CD8-positive, alpha-beta memory T cell (primary cell): Measurements from ENCODE around the gene ESRP2. TPM values are rescaled to one million over a fixed set of nuclear protein-coding genes. Genes with fewer than 3 reads are reported as not detected.

Source experiments
- CTCF ChIA-PET: fragments of 350-600 bp; sonication (Branson Sonifier 250); formaldehyde crosslinking; loops from one replicate; lab custom pipeline; 2021; ENCODE audit warnings: antibody characterized with exemption; lab: Charles Lee
- POLR2A ChIA-PET: fragments of 350-600 bp; sonication (Branson Sonifier 250); formaldehyde crosslinking; loops from one replicate; lab custom pipeline; 2021; ENCODE audit warnings: antibody characterized with exemption; lab: Charles Lee
- DNase-seq, 5 donors: peaks; one replicate each; pipeline versions ENCODE4 v3.0.0 to v3.0.0-alpha.2; 2020 to 2022; ENCODE audit warnings: mixed read lengths in 1 of 5
- H3K27ac ChIP-seq: one replicate; pipeline ENCODE4 v1.7.0; 2013; ENCODE audit warnings: low read depth, mild to moderate bottlenecking, low read length, moderate library complexity
- H3K27me3 ChIP-seq: 2 replicates; pipeline ENCODE4 v1.7.0; 2013; ENCODE audit warnings: low read length, mild to moderate bottlenecking; ENCODE audit not compliant: insufficient read depth, poor library complexity, severe bottlenecking
- H3K36me3 ChIP-seq: 2 replicates; pipeline ENCODE4 v1.7.0; 2013; ENCODE audit warnings: mild to moderate bottlenecking, low read length, moderate library complexity; ENCODE audit not compliant: insufficient read depth
- H3K4me1 ChIP-seq: 2 replicates; pipeline ENCODE4 v1.7.0; 2013; ENCODE audit warnings: mild to moderate bottlenecking, low read length, moderate library complexity; ENCODE audit not compliant: insufficient read depth
- H3K4me3 ChIP-seq: 2 replicates; pipeline ENCODE4 v1.7.0; 2013; ENCODE audit warnings: mild to moderate bottlenecking, low read length
- H3K9me3 ChIP-seq: 2 replicates; pipeline ENCODE4 v1.7.0; 2013; ENCODE audit warnings: mild to moderate bottlenecking, low read length
- H3K27ac Mint-ChIP-seq, 8 donors: one replicate each; pipeline ENCODE4 v1.8.0; 2020 to 2021; ENCODE audit warnings: mixed read lengths in 8 of 8, mild to moderate bottlenecking in 6 of 8, inconsistent platforms in 3 of 8, moderate library complexity in 3 of 8
- H3K27me3 Mint-ChIP-seq, 2 donors: one replicate each; pipeline ENCODE4 v1.8.0; 2020 to 2021; ENCODE audit warnings: mixed read lengths in 2 of 2, mild to moderate bottlenecking in 1 of 2, moderate library complexity in 1 of 2
- H3K36me3 Mint-ChIP-seq, 3 donors: one replicate each; pipeline ENCODE4 v1.8.0; 2020 to 2021; ENCODE audit warnings: mixed read lengths in 3 of 3, inconsistent platforms in 1 of 3, mild to moderate bottlenecking in 1 of 3
- H3K4me1 Mint-ChIP-seq, 3 donors: one replicate each; pipeline ENCODE4 v1.8.0; 2020 to 2021; ENCODE audit warnings: mixed read lengths in 3 of 3, inconsistent platforms in 1 of 3, mild to moderate bottlenecking in 1 of 3
- H3K4me3 Mint-ChIP-seq, 7 donors: one replicate each; pipeline ENCODE4 v1.8.0; 2020 to 2021; ENCODE audit warnings: mixed read lengths in 7 of 7, mild to moderate bottlenecking in 6 of 7, moderate library complexity in 4 of 7, inconsistent platforms in 2 of 7
- H3K9me3 Mint-ChIP-seq, 5 donors: one replicate each; pipeline ENCODE4 v1.8.0; 2020 to 2022; ENCODE audit warnings: mixed read lengths in 5 of 5, mild to moderate bottlenecking in 3 of 5, moderate library complexity in 2 of 5, inconsistent platforms in 1 of 5
- polyA plus RNA-seq: library from polyadenylated mRNA; unstranded; fragments of 300-500 nt; fragmentation: Illumina TruSeq; gene quantifications from one replicate; pipeline ENCODE4 v1.2.3, GENCODE V29; 2021
- total RNA-seq, 2 experiments: library from RNA; stranded (reverse); gene quantifications; one replicate each; pipeline ENCODE4 v1.2.3, GENCODE V29; 2021

The ESRP2 gene
- total and polyA plus RNA-seq, 3 experiments from 2014 or later: 0.11 to 0.32 (median 0.27) TPM

DNA sequence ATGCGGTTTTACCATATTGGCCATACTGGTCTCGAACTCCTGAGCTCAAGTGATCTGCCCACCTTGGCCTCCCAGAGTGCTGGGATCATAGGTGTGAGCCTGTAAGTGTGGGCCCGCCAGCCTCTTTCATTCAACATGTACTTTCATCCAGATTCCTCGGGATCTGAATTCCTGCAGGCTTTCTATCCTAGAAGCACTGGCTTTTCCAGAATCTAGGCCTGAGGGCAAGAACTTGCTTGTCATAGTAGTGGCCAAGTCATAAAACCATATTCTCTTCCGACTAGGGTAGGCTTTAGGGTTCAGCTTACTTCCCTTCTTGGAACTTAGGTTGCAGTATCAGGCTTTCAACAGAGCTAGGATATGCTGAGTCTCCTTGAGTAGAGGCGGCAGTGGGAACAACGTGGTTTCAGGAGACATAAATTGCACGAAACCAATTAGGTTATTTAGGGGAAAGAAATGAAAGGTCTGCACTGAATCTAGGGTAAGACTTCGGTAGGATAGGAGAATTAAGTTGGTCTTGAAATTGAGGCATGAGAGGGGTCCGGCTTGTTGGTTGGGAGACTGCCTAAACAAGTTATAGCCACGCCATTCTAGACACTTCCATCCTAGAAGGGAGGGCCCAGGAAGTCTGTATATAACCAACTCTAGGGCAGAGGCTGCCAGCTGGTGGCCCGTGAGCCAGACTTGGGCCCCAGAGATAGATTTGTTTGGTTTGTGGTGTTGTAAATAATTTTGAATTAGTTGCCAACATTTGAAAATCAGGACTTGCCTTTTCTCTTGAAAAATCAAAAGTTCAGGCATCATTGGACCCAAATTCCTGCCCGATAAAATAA lies 44.0 kb upstream of the ESRP2 start:
- Histone ChIP-seq H3K36me3 (peaks cover 12% of the 10 kb centered on the region), H3K27me3 (no peaks in the 10 kb centered on the region), H3K27ac (no peak overlapping the region), H3K4me3 (no peak overlapping the region), H3K9me3 (no peaks in the 10 kb centered on the region), H3K4me1 (peaks cover 80% of the 10 kb centered on the region)
- Mint-ChIP-seq H3K4me1 (peaks cover 63 to 75% (median 72%) of the 10 kb centered on the region in 3 donors), H3K9me3 (no peaks in the 10 kb centered on the region), H3K27ac (peak overlapping the region; percentile 73 to 93 (median 84)), H3K27me3 (no peaks in the 10 kb centered on the region), H3K36me3 (peaks cover 0 to 53% (median 28%) of the 10 kb centered on the region in 3 donors), H3K4me3 (peak overlapping the region in 3 of 7 donors; percentile 19 to 73 (median 50))
- ChIA-PET POLR2A (interaction anchor here (0.6 to 1.0 kb wide), 2 partner anchors 15 to 40 kb away, joined by 3 to 4 read pairs; partner anchors contain the start of gene SLC7A6), CTCF (interaction anchor here (0.9 to 22.1 kb wide), 2 partner anchors 18 to 47 kb away, joined by 6 to 319 read pairs; partner anchors contain the start of gene SLC7A6)
- DNase-seq: no peak

DNA sequence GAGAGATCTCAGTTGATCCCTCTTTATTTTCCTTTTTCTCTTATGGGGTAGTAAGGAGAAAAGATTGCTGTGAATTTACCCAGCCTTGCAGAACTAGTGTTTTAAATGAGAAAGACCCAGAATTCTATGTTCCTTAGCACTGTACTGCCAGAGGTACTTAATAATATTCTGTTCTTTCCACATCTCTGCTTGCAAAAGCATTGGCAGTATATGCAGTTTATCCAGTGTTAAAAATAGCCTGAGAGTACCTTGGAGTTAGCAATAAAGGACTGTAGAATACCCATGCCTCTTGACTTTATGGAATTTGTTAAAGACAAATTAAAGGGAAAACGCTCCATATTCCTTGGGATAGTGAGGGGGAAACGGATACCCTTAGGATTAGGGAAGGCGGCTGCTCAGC lies 40.3 kb upstream of the ESRP2 start:
- Mint-ChIP-seq H3K4me3 (peak overlapping the region; percentile 36 to 80 (median 74)), H3K27me3 (peaks cover 0 to 2% of the 10 kb centered on the region in 2 donors), H3K27ac (peak overlapping the region; percentile 89 to 99 (median 96)), H3K4me1 (peaks cover 58 to 75% (median 72%) of the 10 kb centered on the region in 3 donors), H3K36me3 (peaks cover 0 to 54% (median 15%) of the 10 kb centered on the region in 3 donors), H3K9me3 (no peaks in the 10 kb centered on the region)
- peaks cover 24% of the 10 kb centered on the region for H3K36me3 ChIP-seq
- no peak overlapping the region for H3K27ac ChIP-seq
- H3K27me3 ChIP-seq: no peaks in the 10 kb centered on the region
- no peak for DNase-seq
- CTCF ChIA-PET: interaction anchor here (0.6 to 22.1 kb wide), 5 partner anchors 9 to 245 kb away, joined by 3 to 319 read pairs (median 6); partner anchors contain the start of genes PRMT7, SLC7A6 and SLC7A6OS
- peaks cover 81% of the 10 kb centered on the region for H3K4me1 ChIP-seq
- H3K4me3 ChIP-seq: peak overlapping the region; percentile 42
- H3K9me3 ChIP-seq: no peaks in the 10 kb centered on the region
- POLR2A ChIA-PET: interaction anchor here (0.9 to 3.1 kb wide), 7 partner anchors 9 to 35 kb away, joined by 3 to 15 read pairs (median 3); partner anchors contain the start of genes PRMT7, SLC7A6 and SLC7A6OS

DNA sequence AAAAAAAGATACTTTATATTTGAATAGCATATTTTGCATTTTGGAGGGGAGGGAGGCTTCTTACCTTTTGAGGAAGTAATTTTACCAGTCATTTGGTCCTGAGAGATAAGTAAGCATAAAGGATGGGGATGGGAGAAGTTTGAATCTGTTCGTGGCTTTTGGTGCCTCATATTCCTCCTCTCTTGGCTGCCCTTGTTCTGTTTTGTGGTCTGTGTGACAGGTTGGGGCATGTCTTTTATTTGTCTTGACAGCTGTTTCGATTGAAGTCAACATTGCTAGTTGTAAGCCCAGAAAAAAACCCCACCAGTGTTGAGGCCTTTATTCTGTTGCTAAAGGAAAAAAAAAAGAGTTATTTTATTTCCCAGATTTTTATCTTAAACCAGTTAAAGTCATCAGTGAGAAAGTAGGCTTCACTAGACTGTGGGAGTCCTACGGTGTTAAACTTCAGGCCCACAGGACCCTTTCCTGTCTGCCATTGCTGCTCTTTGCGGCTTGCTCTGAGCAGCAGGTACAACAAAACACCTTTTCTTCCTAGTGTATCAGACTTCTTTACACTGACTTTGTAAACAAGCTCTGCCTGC lies 39.8 kb upstream of the ESRP2 start:
- H3K4me3 ChIP-seq: peak overlapping the region; percentile 42
- Mint-ChIP-seq H3K27me3 (peaks cover 0 to 2% of the 10 kb centered on the region in 2 donors), H3K4me3 (peak overlapping the region; percentile 36 to 80 (median 74)), H3K27ac (peak overlapping the region; percentile 89 to 99 (median 96)), H3K9me3 (no peaks in the 10 kb centered on the region), H3K4me1 (peaks cover 58 to 72% (median 72%) of the 10 kb centered on the region in 3 donors), H3K36me3 (peaks cover 0 to 52% (median 13%) of the 10 kb centered on the region in 3 donors)
- H3K4me1 ChIP-seq: peaks cover 81% of the 10 kb centered on the region
- H3K36me3 ChIP-seq: peaks cover 24% of the 10 kb centered on the region
- ChIA-PET POLR2A (interaction anchor here (0.5 to 3.1 kb wide), 8 partner anchors 10 to 263 kb away, joined by 3 to 15 read pairs (median 3); partner anchors contain the start of genes PRMT7, SLC7A6 and SLC7A6OS), CTCF (interaction anchor here (0.6 to 22.1 kb wide), 5 partner anchors 10 to 245 kb away, joined by 3 to 319 read pairs (median 6); partner anchors contain the start of genes PRMT7, SLC7A6 and SLC7A6OS)
- H3K9me3 ChIP-seq: no peaks in the 10 kb centered on the region
- peak; percentile 19 to 85 (median 63) for DNase-seq
- no peak overlapping the region for H3K27ac ChIP-seq
- no peaks in the 10 kb centered on the region for H3K27me3 ChIP-seq

DNA sequence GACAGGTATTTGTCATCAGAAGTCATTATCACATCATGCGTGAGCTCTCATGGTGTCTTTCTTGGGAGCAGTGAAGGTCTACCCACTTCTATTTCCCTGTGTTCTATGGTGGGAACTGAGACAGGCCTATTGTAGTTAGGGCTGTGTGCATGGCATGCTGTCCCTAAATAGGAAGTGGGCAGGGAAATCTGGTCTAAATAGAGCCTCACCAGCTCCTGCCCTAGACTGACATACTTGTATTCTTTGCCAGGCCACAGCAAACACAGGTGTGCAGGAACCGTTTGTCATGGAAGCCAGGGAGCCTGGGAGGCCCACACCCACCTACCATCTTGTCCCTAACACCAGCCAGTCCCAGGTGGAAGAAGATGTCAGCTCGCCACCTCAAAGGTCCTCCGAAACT lies 38.5 kb upstream of the ESRP2 start:
- Mint-ChIP-seq H3K27me3 (peaks cover 0 to 2% of the 10 kb centered on the region in 2 donors), H3K4me1 (peaks cover 64 to 77% (median 76%) of the 10 kb centered on the region in 3 donors), H3K27ac (peak overlapping the region; percentile 89 to 99 (median 97)), H3K36me3 (peaks cover 0 to 49% (median 10%) of the 10 kb centered on the region in 3 donors), H3K9me3 (no peaks in the 10 kb centered on the region), H3K4me3 (peak overlapping the region in 6 of 7 donors; percentile 6 to 79 (median 76))
- H3K9me3 ChIP-seq: no peaks in the 10 kb centered on the region
- peak overlapping the region; percentile 34 for H3K4me3 ChIP-seq
- peaks cover 81% of the 10 kb centered on the region for H3K4me1 ChIP-seq
- H3K27me3 ChIP-seq: no peaks in the 10 kb centered on the region
- H3K27ac ChIP-seq: peak overlapping the region; percentile 12
- ChIA-PET CTCF (interaction anchor here (1.0 to 22.1 kb wide), 4 partner anchors 10 to 53 kb away, joined by 6 to 319 read pairs (median 12); partner anchors contain the start of genes PRMT7, SLC7A6 and SLC7A6OS), POLR2A (interaction anchor here (0.6 to 3.1 kb wide), 3 partner anchors 11 to 37 kb away, joined by 5 to 9 read pairs (median 9); partner anchors contain the start of genes PRMT7 and SLC7A6OS)
- H3K36me3 ChIP-seq: peaks cover 24% of the 10 kb centered on the region
- DNase-seq: no peak

DNA sequence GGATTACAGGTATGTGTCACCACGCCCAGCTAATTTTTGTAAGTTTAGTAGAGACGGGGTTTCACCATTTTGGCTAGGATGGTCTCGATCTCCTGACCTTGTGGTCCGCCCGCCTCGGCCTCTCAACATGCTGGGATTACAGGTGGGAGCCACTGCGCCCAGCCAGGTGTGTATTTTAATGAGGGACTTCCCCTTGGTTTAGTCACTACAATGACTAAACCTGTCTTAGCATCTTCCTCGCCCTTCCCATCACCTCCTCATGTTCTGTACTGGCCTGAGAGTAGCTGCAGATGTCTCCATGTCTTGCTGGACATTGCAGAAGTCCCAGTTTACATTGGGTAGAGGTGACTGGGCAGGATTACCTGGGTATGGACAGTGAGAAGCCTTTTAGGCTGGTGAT lies 38.0 kb upstream of the ESRP2 start:
- Histone ChIP-seq H3K27ac (no peak overlapping the region), H3K4me3 (peak overlapping the region; percentile 17), H3K4me1 (peaks cover 82% of the 10 kb centered on the region), H3K27me3 (no peaks in the 10 kb centered on the region), H3K9me3 (no peaks in the 10 kb centered on the region), H3K36me3 (peaks cover 24% of the 10 kb centered on the region)
- ChIA-PET POLR2A (interaction anchor here (0.6 kb wide), 1 partner anchor 37 kb away, joined by 5 read pairs; the partner anchor contains the start of genes PRMT7 and SLC7A6OS), CTCF (interaction anchor here (1.0 to 22.1 kb wide), 3 partner anchors 10 to 54 kb away, joined by 6 to 319 read pairs (median 19); partner anchors contain the start of gene SLC7A6)
- Mint-ChIP-seq H3K4me3 (peak overlapping the region in 6 of 7 donors; percentile 5 to 79 (median 76)), H3K9me3 (no peaks in the 10 kb centered on the region), H3K36me3 (peaks cover 0 to 50% (median 13%) of the 10 kb centered on the region in 3 donors), H3K27me3 (peaks cover 0 to 2% of the 10 kb centered on the region in 2 donors), H3K27ac (peak overlapping the region; percentile 89 to 99 (median 97)), H3K4me1 (peaks cover 67 to 78% (median 77%) of the 10 kb centered on the region in 3 donors)
- no peak for DNase-seq

DNA sequence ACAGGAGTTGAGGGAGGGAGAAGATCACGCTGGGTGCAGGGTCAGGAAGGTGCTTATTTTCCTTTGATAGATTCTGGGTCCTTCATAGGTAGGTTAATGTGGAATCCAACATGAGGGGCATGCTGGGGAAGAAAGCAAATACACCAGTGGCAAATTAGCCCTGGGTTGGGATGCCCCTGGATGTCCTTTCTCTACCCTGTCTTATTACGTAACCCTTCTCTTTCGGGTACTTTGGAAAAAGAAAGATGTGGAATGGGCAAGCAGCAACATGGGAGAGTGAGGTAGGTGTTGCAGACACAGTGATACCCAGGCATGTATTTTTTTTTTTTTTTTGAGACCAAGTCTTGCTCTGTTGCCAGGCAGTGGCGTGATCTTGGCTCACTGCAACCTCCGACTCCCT lies 37.5 kb upstream of the ESRP2 start:
- Histone ChIP-seq H3K4me3 (peak overlapping the region; percentile 17), H3K36me3 (peaks cover 24% of the 10 kb centered on the region)
- H3K36me3 Mint-ChIP-seq: peaks cover 0 to 51% (median 13%) of the 10 kb centered on the region in 3 donors

More for the DNA sequence above, 37.5 kb upstream of the ESRP2 start:
- POLR2A ChIA-PET: interaction anchor here (0.8 to 2.1 kb wide), 4 partner anchors 9 to 38 kb away, joined by 3 to 8 read pairs (median 5); partner anchors contain the start of genes PRMT7, SLC7A6 and SLC7A6OS
- Mint-ChIP-seq H3K4me1 (peaks cover 68 to 80% (median 80%) of the 10 kb centered on the region in 3 donors), H3K27ac (peak overlapping the region; percentile 89 to 99 (median 97)), H3K4me3 (peak overlapping the region; percentile 17 to 79 (median 74)), H3K9me3 (no peaks in the 10 kb centered on the region), H3K27me3 (peaks cover 0 to 2% of the 10 kb centered on the region in 2 donors)
- Histone ChIP-seq H3K27ac (no peak overlapping the region), H3K4me1 (peaks cover 86% of the 10 kb centered on the region), H3K9me3 (no peaks in the 10 kb centered on the region), H3K27me3 (no peaks in the 10 kb centered on the region)
- no peak for DNase-seq
- CTCF ChIA-PET: interaction anchor here (1.1 to 22.1 kb wide), 4 partner anchors 11 to 38 kb away, joined by 3 to 319 read pairs (median 12); partner anchors contain the start of genes PRMT7, SLC7A6 and SLC7A6OS
